Hepatic stellate cell (primary cell): ENCODE measurements around the gene GULP1.
A peak's percentile ranks its signal among the peaks of the same experiment; 100 is the strongest.
"Not testable (repeated sequence)": the region's sequence is repeated elsewhere in the genome, so short reads cannot be mapped to it uniquely, and the experiment has no call there.

Experiments used
- DNase-seq: peaks from one replicate; pipeline ENCODE4 v3.0.0; 2011; ENCODE audit warnings: low spot score

GULP1 gene, protein sequence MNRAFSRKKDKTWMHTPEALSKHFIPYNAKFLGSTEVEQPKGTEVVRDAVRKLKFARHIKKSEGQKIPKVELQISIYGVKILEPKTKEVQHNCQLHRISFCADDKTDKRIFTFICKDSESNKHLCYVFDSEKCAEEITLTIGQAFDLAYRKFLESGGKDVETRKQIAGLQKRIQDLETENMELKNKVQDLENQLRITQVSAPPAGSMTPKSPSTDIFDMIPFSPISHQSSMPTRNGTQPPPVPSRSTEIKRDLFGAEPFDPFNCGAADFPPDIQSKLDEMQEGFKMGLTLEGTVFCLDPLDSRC

DNA sequence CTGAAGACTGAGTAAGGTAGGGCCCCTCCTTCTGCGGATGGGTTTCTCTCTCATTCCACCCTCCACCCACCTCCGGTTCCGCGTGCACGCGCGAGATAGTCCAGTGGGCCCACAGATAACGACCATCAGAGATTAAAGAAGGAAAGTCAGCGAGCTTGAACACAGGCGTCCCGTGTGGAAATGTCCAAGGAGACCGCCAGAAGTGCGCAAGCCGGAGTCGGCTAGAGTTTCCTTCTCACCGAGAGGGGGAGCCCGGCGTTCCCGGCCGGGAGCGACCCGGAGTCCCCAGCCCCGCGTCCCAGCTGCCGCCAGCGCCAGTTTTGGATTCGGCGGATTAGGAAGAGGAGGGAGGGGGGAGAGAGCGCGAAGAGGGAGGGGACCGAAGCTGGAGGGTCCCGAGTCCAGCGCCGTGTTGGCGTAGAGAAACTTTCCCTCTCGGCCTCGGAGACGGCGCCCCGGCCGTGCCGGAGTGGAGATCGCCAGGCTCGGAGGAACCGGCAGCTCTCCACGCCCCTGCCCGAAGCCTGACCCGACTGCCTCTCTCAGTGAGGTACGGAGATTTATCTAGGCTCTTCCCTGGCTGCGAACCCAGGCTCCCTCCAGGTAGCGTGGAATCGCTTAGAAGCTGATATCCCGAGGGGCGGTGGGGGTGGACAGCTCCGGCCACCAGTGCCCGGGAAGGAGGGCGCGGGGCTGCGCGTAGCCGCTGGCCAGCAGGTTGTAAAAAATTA is at the start of gene GULP1:
TSS of gene GULP1 (plus strand) at position 258 of the 731 bp plus-strand sequence. CDS start 185,829 bp downstream, outside the sequence.
- peak; percentile 68 for DNase-seq

DNA sequence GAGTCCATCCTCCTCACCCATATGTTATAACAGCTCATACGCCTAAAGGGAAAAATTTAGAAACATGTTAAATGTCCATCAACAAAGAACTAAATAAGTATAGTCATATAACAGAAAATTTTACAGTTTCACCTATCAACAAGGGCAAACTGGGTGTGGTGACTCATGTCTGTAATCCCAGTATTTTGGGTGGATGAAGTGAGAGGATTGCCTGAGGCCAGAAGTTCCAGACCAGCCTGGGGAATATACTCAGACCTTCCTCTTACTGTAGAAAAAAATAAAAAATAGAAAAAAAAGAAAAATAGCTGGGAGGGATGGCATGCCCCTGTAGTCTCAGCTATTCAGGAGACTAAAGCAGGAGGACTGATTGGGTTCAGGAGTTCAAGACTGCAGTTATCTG is 48.3 kb upstream of the GULP1 start:
- no peak for DNase-seq

DNA sequence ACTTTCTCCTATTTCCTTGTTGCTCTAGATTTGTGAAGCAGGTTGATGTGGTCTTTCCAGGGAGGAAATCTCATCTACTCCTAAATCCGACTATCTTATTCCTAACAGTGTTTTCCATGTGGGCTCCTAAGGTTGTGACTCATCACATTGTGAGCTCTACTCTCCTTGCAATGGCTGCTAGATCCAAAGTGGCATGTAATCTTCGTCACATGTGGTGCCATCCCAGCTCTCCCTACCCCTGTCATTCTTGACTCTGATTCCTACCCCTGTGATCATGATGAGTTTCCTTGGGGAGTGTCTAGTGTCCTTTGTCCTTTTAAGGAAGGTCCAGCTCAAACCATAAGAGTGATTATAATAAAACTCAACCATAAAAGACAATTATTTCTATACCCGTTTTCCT is 47.3 kb upstream of the GULP1 start:
- peak; percentile 1 for DNase-seq

DNA sequence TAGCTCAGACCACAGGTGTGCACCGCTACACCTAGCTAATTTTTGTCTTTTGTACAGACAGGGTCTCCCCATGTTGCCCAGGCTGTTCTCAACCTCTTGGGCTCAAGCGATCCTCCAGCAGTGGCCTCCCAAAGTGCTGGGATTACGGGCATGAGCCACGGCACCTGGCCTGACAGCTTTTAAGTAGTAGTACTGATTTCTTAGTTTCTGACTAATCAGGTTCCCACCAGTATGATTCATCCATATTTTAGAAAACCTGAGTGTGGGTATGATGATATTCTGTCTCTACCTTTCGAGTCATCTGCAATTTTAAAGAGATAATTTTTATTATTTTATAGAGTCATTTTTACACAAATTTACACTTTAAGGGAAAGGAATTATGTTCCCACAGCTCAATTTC is 46.4 kb upstream of the GULP1 start:
- no peak for DNase-seq

DNA sequence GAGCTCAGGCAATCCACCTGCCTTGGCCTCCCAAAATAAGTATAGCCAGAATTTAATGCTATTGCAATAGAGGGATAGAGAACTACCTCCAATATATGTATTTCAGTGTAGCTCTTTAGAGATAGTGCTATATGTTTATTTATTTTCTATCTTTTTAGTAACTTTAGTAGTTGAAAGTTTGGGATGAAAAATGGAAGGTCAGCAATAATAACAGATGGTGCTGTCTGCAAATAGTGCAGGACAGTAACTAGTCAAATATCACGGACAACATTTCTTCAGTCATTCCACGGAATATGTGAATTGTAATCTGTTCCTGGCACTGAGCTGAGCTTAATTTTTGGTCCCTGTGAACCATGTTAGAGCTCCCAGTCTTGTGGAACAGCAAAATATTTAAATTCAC is 43.2 kb upstream of the GULP1 start:
- no peak for DNase-seq

DNA sequence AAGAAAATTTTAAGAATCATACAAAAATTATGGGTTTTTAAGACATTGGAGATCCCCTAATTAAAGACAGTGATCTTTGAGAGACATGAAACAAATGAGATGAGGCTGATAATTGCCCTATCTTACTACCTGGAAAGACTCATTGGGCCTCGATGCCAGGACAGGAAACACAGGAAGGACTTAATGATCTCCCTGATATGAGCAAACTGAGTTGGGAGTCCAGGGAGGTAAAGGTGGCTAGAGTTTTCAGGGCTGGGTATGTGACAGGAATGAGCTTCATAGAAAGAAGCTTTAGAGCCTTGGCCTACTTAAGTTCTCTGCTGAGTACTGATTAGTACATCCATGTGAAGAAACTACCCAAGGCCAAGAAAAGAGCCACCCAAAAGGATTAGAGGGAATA is 40.6 kb upstream of the GULP1 start:
- DNase-seq: no peak

DNA sequence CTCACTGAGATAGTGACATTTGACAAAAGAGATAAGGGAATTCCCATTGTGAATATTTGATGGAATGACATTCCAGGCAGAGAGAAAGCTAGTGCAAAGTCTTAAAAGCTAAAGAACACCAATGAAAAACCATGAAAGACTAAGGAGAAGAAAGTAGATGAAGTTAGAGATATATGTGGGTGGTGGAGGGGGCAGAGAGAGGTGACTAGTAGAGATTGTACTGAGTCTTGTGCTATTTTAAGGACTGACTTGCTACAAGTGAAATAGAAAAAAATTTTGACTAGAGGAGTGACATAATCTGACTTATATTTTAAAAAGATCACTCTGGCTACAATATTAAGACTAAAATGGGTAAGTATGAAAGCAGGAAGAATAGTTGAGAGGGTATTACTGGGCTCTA is 35.3 kb upstream of the GULP1 start:
- DNase-seq: no peak

DNA sequence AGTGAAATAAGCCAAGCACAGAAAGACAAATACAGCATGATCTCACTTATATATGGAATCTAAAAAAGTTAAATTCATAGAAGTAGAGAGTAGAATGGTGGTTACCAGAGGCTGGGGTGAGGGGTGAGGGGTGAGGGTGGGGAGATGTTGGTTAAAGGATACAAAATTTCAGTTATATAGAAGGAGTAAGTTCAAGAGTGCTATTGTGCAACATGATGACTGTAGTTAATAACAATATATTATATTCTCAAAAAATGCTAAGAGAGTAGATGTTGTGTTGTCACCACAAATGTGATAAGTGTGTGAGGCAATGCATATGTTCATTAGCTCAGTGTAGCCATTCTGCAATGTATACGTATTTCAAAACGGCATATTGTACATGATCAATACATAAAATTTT is 26.4 kb upstream of the GULP1 start:
- no peak for DNase-seq

DNA sequence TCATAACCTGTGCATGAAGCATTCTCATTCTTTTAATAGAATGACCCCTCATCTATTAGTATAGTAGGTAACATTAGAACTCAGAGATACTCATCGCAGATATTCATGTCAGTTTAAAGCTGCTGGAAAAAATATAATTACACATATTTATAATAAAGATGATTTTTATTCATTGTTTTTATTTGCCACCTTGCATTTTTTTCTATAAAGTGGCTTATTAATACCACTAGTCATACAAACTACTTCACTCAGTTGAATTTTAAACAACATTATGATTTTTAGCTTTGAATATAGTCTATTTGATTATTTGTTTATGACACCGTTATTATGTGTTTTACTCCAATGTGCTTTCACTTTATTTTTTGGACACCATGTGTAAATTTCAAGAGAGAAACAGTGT is 23.9 kb upstream of the GULP1 start:
- DNase-seq: no peak

DNA sequence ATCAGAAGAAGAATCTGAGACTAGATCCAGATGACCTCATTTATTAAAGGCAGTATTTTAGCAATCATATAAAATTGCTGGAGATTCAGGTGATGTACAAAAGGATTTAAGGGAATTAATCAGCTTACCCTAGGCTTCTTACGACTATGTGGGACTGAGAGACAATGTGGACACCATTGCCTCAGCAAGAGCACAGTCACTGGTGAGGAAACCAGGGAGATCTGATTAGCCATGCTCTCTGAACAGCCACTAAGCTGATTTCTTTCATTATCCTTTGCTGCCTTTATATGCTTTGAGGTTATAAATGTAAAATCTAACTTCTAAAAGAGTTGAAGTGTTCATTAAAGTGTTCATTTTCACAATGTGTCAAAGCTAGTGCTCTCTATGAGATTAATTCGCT is 22.7 kb upstream of the GULP1 start:
- no peak for DNase-seq

DNA sequence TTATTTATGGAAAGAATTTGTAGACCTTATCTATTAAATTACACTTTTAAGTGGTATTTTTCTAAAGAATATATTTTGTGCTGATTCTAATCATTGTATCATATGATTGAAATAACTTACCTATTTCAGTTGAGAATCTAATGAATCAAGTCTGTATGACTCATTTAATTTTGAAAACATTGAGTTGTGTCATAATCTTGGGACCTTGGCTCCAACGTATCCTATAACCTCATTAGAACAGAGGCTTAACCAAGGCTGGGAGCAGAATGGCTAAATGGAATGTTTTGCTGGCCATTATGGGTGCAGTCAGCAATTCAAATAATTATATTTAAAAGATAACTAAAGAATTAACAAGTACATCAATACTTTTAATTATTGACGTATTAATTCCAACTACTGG is 19.6 kb upstream of the GULP1 start:
- DNase-seq: no peak

DNA sequence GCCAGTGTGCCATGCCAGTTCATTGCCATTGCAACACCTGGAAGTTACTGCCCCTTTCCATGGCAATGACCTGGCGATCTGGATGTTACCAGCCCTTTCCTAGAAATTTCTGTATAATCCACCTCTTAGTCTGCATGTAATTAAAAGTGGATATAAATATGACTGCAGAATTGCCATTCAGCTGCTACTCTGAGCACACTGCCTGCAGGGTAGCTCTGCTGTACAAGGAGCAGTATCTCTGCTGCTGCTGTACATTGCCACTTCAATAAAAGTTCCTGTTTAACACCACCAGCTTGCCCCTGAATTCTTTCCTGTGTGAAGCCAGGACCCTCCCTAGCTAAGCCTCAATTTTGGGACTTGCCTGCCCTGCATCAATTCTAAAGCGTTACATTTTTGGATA is 17.4 kb upstream of the GULP1 start:
- DNase-seq: no peak

DNA sequence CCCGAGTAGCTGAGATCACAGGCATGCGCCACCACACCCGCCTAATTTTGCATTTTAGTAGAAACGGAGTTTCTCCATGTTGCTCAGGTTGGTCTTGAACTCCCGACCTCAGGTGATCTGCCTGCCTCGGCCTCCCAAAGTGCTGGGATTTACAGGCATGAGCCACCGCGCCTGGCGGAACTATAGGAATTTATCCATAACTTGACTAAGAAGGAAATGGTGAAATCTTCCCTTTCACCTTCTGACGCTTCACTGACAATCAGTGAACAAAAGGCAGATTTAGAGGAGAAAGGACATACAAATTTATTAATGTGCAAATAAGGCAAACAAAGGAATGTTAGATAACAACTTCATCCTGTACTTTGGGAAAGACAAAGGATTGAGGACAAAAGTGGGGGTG is 15.4 kb upstream of the GULP1 start:
- DNase-seq: no peak

DNA sequence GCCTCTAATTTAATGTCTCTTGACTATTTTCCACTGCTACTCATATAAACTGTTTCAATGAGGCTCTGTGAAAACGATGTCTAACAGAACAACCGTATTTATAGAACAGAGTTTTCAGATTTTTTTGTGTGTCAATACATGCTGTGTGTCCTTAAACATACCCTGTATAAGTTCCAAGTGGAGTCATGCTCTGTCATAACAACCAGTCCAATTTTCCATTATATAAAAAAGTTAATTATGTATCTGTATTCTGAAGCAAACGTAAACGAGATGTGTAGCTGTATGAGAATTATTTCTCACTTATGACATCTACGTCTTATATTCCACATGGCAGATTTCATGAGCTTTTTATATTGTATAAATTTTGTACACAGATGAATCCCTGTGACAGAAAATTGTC is 13.9 kb upstream of the GULP1 start:
- no peak for DNase-seq

DNA sequence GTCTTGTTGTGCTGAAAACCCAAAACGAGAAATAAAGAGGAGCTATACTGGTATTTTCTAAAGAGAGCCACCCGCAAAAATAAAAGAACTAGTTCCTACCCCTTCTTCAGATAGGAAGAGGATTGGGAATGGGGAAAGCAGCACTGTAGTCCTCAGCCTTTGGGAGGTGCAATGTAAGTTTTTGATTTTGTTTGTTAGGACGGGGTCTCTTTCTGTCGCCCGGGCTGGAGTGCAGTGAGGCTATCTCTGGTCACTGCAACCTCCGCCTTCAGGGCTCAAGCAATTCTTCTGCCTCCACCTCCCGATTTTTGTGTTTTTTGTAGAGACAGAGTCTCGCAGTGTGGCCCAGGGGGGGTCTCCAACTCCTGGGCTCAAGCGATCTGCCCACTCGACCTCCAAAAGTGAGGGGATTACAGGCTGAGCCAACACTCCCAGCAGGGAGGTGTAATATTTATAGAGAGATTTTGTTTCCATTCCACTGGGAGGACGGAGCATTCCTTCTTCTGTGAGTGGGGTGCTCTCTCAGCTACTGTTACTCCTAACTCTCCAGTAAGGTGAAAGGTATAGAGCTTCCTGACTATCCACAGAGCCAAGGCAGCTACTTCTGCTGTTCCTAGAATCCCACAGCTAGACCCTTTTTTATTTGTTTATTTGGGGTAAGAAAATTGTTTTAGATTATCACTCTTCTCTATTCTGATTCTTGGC is 13.1 kb upstream of the GULP1 start:
- no peak for DNase-seq

DNA sequence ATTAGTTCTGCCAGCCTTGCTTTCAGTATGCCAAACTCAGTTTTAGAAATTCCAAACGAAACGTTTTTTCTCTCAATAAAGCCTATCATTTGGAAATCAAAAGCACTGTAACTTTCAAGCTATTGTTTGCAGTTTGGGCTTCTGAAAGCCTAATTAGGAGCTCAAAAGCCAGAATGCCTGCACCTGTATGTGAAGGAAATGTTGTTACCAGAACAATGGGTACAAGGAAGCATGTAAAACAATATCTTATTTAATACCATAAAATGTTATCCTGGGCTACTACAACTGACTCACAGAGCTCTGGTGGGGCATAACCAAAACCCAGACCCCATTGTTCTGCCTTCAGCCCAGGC is 12.6 kb upstream of the GULP1 start:
- no peak for DNase-seq

DNA sequence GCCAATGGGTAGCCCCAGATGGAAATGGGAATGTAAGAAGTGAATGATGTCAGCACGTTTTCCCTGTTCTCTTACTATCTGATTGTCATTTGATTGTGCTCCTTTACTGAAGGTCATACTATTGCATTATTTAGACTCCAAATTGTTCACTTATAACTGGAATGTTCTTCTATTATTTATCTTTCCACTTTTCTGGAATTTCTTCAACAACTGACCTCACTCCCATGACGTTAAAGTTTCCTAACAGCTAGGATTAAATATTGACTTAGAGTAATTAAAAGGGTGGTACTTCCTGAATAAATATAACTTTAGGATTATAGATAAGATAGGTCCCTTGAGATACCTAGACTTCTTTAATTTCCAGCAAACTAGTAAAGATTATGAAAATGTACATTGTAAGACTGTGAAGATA is 10.9 kb upstream of the GULP1 start:
- no peak for DNase-seq

DNA sequence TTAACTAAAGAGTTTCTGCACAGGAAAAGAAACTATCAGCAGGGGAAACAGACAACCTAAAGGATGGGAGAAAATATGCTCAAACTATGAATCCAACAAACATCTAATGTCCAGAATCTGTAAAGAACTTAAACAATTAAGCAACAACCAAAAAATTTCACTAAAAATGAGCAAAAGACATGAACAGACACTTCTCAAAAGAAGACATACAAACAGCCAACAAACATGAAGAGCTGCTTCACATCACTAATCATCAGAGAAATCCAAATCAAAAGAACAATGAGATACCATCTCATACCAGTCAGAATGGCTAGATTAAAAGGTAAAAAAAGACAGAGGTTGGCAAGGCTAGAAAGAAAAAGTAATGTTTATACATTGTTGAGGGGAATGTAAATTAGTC is 8.8 kb upstream of the GULP1 start:
- no peak for DNase-seq

DNA sequence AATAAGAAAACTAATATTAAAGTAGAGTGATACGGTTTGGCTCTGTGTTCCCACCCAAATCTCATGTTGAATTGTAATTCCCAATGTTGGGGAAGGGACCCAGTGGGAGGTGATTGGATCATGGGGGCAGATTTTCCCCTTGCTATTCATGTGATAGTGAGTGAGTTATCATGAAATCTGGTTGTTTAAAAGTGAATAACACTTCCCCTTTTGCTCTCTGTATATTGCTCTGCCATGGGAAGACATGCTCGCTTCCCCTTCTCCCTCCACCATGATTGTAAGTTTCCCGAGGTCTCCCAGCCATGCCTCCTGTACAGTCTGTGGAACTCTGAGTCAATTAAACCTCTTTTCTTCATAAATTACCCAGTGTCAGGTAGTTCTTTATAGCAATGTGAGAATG is 7.4 kb upstream of the GULP1 start:
- not testable (repeated sequence) for DNase-seq

DNA sequence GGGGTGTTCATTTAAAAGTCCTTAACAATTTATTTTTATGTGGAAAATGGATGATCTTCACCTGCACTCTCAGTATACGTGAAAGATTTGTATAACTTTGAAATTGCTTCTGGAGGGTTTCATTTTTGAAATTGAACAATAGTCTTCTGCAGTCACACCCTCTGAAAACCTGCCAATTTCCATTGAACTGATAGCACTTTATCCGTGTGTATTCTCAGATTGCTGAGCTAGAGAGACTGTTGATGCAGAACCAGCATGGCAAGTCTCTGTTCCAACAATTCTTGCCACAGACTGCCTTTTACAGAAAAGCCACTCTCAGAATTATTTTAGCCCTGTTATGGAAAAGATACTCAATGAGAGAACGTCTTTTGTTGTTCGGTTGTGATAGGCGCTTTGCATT is 6.6 kb upstream of the GULP1 start:
- no peak for DNase-seq

DNA sequence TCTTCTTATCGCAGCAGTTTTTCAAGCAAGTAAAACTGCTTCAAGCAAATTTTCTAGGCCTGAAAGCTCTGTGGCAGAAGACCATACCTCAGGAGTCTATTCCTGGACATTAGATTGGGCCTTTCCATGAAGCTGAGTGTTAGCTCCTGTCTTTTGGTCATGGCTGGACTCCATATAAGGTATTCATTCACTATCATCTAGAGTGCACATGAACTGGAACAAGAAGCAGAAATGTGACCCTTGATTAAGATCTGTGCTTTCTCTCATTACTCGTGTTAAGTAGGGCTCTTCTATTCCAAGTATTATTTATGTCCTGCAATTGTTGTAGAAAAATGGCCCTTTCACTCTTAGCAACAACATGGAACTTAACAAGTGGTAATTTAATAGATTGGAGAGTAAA is 5.9 kb upstream of the GULP1 start:
- DNase-seq: no peak

DNA sequence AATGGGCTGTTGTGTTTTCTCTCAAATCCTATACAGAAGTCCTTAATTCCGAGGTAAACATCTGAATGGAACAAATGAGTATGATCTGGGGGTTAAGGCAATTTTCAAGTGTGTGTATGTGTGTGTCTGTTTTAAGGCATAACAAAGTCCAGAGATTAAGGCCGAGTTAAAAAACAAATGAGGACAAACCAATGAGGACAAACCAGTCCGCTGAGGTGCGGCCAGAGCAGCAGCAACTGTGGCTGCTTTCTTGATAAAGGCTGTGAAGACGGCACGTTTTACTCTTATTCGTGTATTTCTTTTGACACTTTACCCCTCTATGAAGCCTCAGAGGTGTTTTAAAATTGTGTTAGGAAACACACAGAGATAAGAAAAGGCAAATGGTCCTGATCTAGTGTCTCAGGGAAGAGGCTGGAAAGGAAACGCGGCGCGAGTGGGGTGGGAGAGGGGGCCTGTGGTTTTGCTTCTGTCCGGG is 495 bp upstream of the GULP1 start:
- DNase-seq: no peak
